Activated T-helper 1 cell treated with Interleukin-2 at 50 U/mL for 16 hours (primary cell): ENCODE data around the gene CLEC19A.

Experiments
- DNase-seq: peaks from one replicate; pipeline ENCODE4 v3.0.0-alpha.2; 2020; ENCODE audit warnings: low read depth

The CLEC19A gene

GRCh38 chr16:19328364-19328763, 42.8 kb downstream of the CLEC19A start:
- DNase-seq: no peak

DNA sequence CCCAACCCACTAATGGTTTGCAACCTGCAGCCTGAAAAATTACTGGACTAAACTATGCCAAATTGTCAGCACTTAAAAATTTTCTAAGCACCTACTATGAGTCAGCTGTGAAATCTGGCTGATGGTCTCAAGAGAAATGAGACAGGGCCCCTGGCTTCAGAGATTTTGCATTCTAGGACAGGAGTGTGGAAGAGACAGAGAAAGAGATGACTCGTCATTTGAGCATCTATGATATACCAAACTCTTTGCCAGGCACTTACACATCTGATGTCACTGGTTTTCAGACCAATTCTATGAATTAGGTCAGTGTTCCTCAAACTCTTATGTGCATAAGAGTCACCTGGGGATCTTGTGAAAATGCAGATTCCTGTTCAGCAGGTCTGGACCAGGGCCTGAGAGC, 44.4 kb downstream of the CLEC19A start:
- no peak for DNase-seq

DNA sequence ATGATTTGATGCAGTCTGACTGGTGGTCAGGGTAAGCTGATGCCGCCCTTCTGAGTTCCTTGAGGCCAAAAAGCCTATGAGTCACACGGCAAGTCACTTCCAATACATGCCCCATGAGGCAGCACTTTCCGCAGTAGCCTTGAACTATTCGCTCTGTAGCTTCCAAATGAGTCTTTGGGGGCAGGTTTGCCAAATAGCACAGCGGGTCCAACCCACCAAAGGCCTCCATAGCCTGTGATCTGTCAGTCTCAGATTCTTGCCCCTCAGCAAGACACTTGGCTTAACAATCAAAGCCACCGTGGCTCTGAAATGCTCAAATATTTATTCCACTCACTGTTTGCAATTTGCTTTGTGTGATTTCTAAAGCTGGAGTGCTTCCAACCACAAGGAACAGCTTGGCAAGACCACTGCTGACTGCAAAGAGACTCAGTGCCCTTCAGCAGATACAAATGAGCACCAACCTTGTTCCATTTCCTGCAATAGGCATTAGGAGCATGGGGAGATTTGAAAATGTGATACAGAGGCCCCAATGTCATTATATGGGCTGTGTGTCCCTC, 45.4 kb downstream of the CLEC19A start:
- no peak for DNase-seq

- no peak for DNase-seq
These were observed 46.3 kb downstream of the CLEC19A start for GRCh38 chr16:19331794-19332193.

GRCh38 chr16:19338335-19338734, 52.8 kb downstream of the CLEC19A start:
- no peak for DNase-seq

GRCh38 chr16:19344224-19344801, 58.8 kb downstream of the CLEC19A start:
- DNase-seq: no peak

GRCh38 chr16:19344980-19345379, 59.4 kb downstream of the CLEC19A start:
- DNase-seq: no peak

GRCh38 chr16:19346335-19346922, 60.9 kb downstream of the CLEC19A start:
- no peak for DNase-seq

GRCh38 chr16:19348125-19348524, 62.6 kb downstream of the CLEC19A start:
- no peak for DNase-seq

- DNase-seq: no peak
These were observed 63.2 kb downstream of the CLEC19A start for GRCh38 chr16:19348578-19349315.

GRCh38 chr16:19354371-19354770, 68.8 kb downstream of the CLEC19A start:
- no peak for DNase-seq

- DNase-seq: no peak
These were observed 70.8 kb downstream of the CLEC19A start for GRCh38 chr16:19356024-19356952.

DNA sequence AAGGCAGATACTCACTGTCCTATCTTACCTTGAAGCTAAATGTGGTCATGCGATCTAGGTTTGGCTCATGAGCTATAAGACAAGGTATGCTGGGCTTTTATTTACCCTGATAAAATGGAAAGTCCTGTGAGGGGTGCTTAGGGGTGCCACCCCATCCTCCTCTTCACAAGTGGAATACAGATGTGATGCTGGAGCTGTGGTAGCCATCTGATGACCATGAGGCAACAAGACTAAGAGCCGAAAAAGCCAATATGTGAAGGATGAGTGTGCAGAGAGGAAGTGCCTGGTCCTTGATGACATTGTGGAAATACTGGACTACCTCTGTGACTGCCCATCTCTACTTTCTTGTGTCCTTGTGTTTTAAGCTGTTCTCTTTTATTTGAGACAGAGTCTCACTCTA, 74.0 kb downstream of the CLEC19A start:
- no peak for DNase-seq
